GM19372 (cell line): ENCODE results near the gene ZNF629.
"Not testable (repeated sequence)": the region's sequence is repeated elsewhere in the genome, so short reads cannot be mapped to it uniquely, and the experiment has no call there.

Source experiments
- ATAC-seq: cut with Tn5 transposase; IDR thresholded peaks from one replicate; pipeline ENCODE4 v1.9.1; 2021; ENCODE audit warnings: mild to moderate bottlenecking, low read depth, moderate library complexity; ENCODE audit not compliant: unreplicated experiment

The ZNF629 gene

GRCh38 chr16:30786936-30787612, at the start of gene ZNF629:
TSS of gene ZNF629 (minus strand) at chr16:30787205. CDS start at chr16:30784482, 2,723 bp downstream.
- ATAC-seq = no peak

- ATAC-seq = no peak
These were observed 47.2 kb upstream of the ZNF629 start for GRCh38 chr16:30834130-30834740.

- no peak for ATAC-seq
These were observed 43.0 kb upstream of the ZNF629 start for GRCh38 chr16:30830072-30830417.

- ATAC-seq = no peak
These were observed 42.4 kb upstream of the ZNF629 start for GRCh38 chr16:30829130-30830071.

GRCh38 chr16:30821891-30822290, 34.9 kb upstream of the ZNF629 start:
- no peak for ATAC-seq

- not testable (repeated sequence) for ATAC-seq
These were observed 34.4 kb upstream of the ZNF629 start for GRCh38 chr16:30821441-30821840.

- ATAC-seq = no peak
These were observed 34.0 kb upstream of the ZNF629 start for GRCh38 chr16:30820952-30821421.

- no peak for ATAC-seq
These were observed 29.8 kb upstream of the ZNF629 start for GRCh38 chr16:30816769-30817168.

GRCh38 chr16:30813821-30814189, 26.8 kb upstream of the ZNF629 start:
- no peak for ATAC-seq

- not testable (repeated sequence) for ATAC-seq
These were observed 22.7 kb upstream of the ZNF629 start for GRCh38 chr16:30809675-30810074.

- ATAC-seq = not testable (repeated sequence)
These were observed 22.0 kb upstream of the ZNF629 start for GRCh38 chr16:30808890-30809426.

- ATAC-seq = no peak
These were observed 21.1 kb upstream of the ZNF629 start for GRCh38 chr16:30808146-30808545.

GRCh38 chr16:30805370-30806169, 18.6 kb upstream of the ZNF629 start:
- no peak for ATAC-seq

GRCh38 chr16:30805056-30805369, 18.0 kb upstream of the ZNF629 start:
- ATAC-seq = no peak

- no peak for ATAC-seq
These were observed 15.9 kb upstream of the ZNF629 start for GRCh38 chr16:30802936-30803335.

GRCh38 chr16:30797670-30798309, 10.8 kb upstream of the ZNF629 start:
- no peak for ATAC-seq

GRCh38 chr16:30794634-30795033, 7.6 kb upstream of the ZNF629 start:
- no peak for ATAC-seq

GRCh38 chr16:30793508-30794069, 6.6 kb upstream of the ZNF629 start:
- ATAC-seq = no peak

- no peak for ATAC-seq
These were observed 791 bp upstream of the ZNF629 start for GRCh38 chr16:30787613-30788378.
